ENCODE results near the gene MAPK11.

The MAPK11 gene

GRCh38 chr22:50268655-50269113, 1.5 kb downstream of the MAPK11 start:
- CTCF ChIA-PET = interaction anchor here (0.7 kb wide), 1 partner anchor 58 kb away, joined by 3 read pairs; no protein-coding TSS in a partner anchor
- TF ChIP-seq TARDBP (IDR thresholded peaks at IDR 0.05) (no peak), SP1 (IDR thresholded peaks at IDR 0.05) (no peak), ARNT (IDR thresholded peaks at IDR 0.05) (no peak), FOXK2 (IDR thresholded peaks at IDR 0.05) (no peak), CTBP1 (IDR thresholded peaks at IDR 0.05; ENCODE audit: borderline replicate concordance) (no peak), BHLHE40 (IDR thresholded peaks at IDR 0.05; ENCODE audit: borderline replicate concordance) (no peak), L3MBTL2 (conservative IDR thresholded peaks at IDR 0.05) (no peak), FOXA1 (IDR thresholded peaks at IDR 0.05) (no peak), FOXM1 (IDR thresholded peaks at IDR 0.05; ENCODE audit: borderline replicate concordance) (no peak), NFRKB (IDR thresholded peaks at IDR 0.05) (no peak), SUZ12 (IDR thresholded peaks at IDR 0.05) (no peak)

GRCh38 chr22:50267591-50268390, 2.4 kb downstream of the MAPK11 start:
- ChIA-PET POLR2A (interaction anchor here (2.0 kb wide), 1 partner anchor 19 kb away, joined by 4 read pairs; no protein-coding TSS in a partner anchor), CTCF (interaction anchor here (0.7 kb wide), 1 partner anchor 59 kb away, joined by 3 read pairs; no protein-coding TSS in a partner anchor)
- no peak for DNase-seq (ENCODE audit: extremely low spot score)
- TF ChIP-seq CTBP1 (IDR thresholded peaks at IDR 0.05; ENCODE audit: borderline replicate concordance) = no peak
- TF ChIP-seq ZNF384 (IDR thresholded peaks at IDR 0.05) = no peak
- no peak for TF ChIP-seq FOXM1 (IDR thresholded peaks at IDR 0.05; ENCODE audit: borderline replicate concordance)

More at GRCh38 chr22:50268655-50269113, 1.5 kb downstream of the MAPK11 start:
- DNase-seq (ENCODE audit: extremely low spot score) = no peak
- POLR2A ChIA-PET = interaction anchor here (0.6 kb wide), 1 partner anchor 16 kb away, joined by 3 read pairs; no protein-coding TSS in a partner anchor

- DNase-seq (ENCODE audit: extremely low spot score) = no peak
- no peak for TF ChIP-seq CTBP1 (IDR thresholded peaks at IDR 0.05; ENCODE audit: borderline replicate concordance)
- TF ChIP-seq FOXM1 (IDR thresholded peaks at IDR 0.05; ENCODE audit: borderline replicate concordance) = no peak
- no peak for TF ChIP-seq FOXK2 (IDR thresholded peaks at IDR 0.05)
- no peak for TF ChIP-seq ELF4 (IDR thresholded peaks at IDR 0.05)
- TF ChIP-seq SP1 (IDR thresholded peaks at IDR 0.05) = no peak
- TF ChIP-seq ARNT (IDR thresholded peaks at IDR 0.05) = no peak
- TF ChIP-seq ZNF384 (IDR thresholded peaks at IDR 0.05) = no peak
- CTCF ChIA-PET = no interaction called here
- POLR2A ChIA-PET = interaction anchor here (2.0 kb wide), 1 partner anchor 18 kb away, joined by 4 read pairs; no protein-coding TSS in a partner anchor
Measured at GRCh38 chr22:50266994-50267393, 3.2 kb downstream of the MAPK11 start.

- TF ChIP-seq LEF1 (IDR thresholded peaks at IDR 0.05; ENCODE audit: borderline replicate concordance) (no peak), FOXK2 (IDR thresholded peaks at IDR 0.05) (no peak), HDGF (IDR thresholded peaks at IDR 0.05; ENCODE audit: borderline replicate concordance) (no peak), NFRKB (IDR thresholded peaks at IDR 0.05) (no peak), L3MBTL2 (conservative IDR thresholded peaks at IDR 0.05) (no peak), SP1 (IDR thresholded peaks at IDR 0.05) (no peak), FOXM1 (IDR thresholded peaks at IDR 0.05; ENCODE audit: borderline replicate concordance) (no peak), PKNOX1 (IDR thresholded peaks at IDR 0.05) (no peak), ZNF384 (IDR thresholded peaks at IDR 0.05) (no peak), ELF4 (IDR thresholded peaks at IDR 0.05) (no peak), SUZ12 (IDR thresholded peaks at IDR 0.05) (no peak), CTBP1 (IDR thresholded peaks at IDR 0.05; ENCODE audit: borderline replicate concordance) (no peak), BHLHE40 (IDR thresholded peaks at IDR 0.05; ENCODE audit: borderline replicate concordance) (no peak), FOXA1 (IDR thresholded peaks at IDR 0.05) (no peak), TARDBP (IDR thresholded peaks at IDR 0.05) (no peak), ARNT (IDR thresholded peaks at IDR 0.05) (no peak)
- ChIA-PET CTCF (no interaction called here), POLR2A (no interaction called here)
- DNase-seq (ENCODE audit: extremely low spot score) = no peak
Measured at GRCh38 chr22:50264946-50265669, 5.1 kb downstream of the MAPK11 start.

- ChIA-PET POLR2A (interaction anchor here (1.2 kb wide), 1 partner anchor 7 kb away, joined by 3 read pairs; no protein-coding TSS in a partner anchor), CTCF (interaction anchor here (0.9 kb wide), 1 partner anchor 13 kb away, joined by 3 read pairs; the partner anchor contains the start of gene HDAC10)
- TF ChIP-seq SP1 (IDR thresholded peaks at IDR 0.05) (no peak), LEF1 (IDR thresholded peaks at IDR 0.05; ENCODE audit: borderline replicate concordance) (no peak), L3MBTL2 (conservative IDR thresholded peaks at IDR 0.05) (no peak), ELF4 (IDR thresholded peaks at IDR 0.05) (no peak), ARNT (IDR thresholded peaks at IDR 0.05) (no peak), ZNF384 (IDR thresholded peaks at IDR 0.05) (no peak), PKNOX1 (IDR thresholded peaks at IDR 0.05) (no peak), TARDBP (IDR thresholded peaks at IDR 0.05) (no peak), FOXM1 (IDR thresholded peaks at IDR 0.05; ENCODE audit: borderline replicate concordance) (no peak), NFRKB (IDR thresholded peaks at IDR 0.05) (no peak), FOXK2 (IDR thresholded peaks at IDR 0.05) (no peak), FOXA1 (IDR thresholded peaks at IDR 0.05) (no peak)
- DNase-seq (ENCODE audit: extremely low spot score) = no peak
Measured at GRCh38 chr22:50264104-50264745, 6.0 kb downstream of the MAPK11 start.

All from HEK293T (cell line).